OCI-LY3 (cell line): ENCODE measurements around the gene LAMB3.

Experiments used
- CTCF ChIP-seq: fragments of 200-600, 300-600 bp; sonication (generic); IDR thresholded peaks from 2 replicates; pipeline ENCODE4 v1.5.1; 2014; ENCODE audit warnings: antibody characterized with exemption, low read length, low read depth
- EZH2phosphoT487 ChIP-seq: fragments of 200-600 bp; shearing (Covaris generic); IDR thresholded peaks from 2 replicates; pipeline ENCODE4 v1.6.1; 2018; ENCODE audit warnings: antibody characterized with exemption, mixed run types, low read depth

GRCh38 chr1:209594440-209594839 is 57.8 kb downstream of the LAMB3 start:
- TF ChIP-seq CTCF, result no peak
- TF ChIP-seq EZH2phosphoT487, result no peak
